Lung (tissue), 12 donors: Measurements from ENCODE around the gene SYT1. TPM values are rescaled to one million over a fixed set of nuclear protein-coding genes. Genes with fewer than 3 reads are reported as not detected.

Experiments
- ATAC-seq: fragments of 200-7000 bp; cut with Tn5 transposase; one replicate; pipeline ENCODE4 v1.9.1; 2020; ENCODE audit warnings: moderate number of reproducible peaks; ENCODE audit not compliant: insufficient read depth, low FRiP score
- DNase-seq, 3 donors: peaks; one replicate each; pipeline ENCODE4 v3.0.0-alpha.2; 2013 to 2017
- H3K27ac ChIP-seq, 2 donors: one replicate each; pipeline ENCODE4 v1.5.1; 2013; ENCODE audit warnings: mild to moderate bottlenecking in 2 of 2, moderate library complexity in 2 of 2, control low read depth in 1 of 2, inconsistent platforms in 1 of 2, low read depth in 1 of 2, low read length in 1 of 2
- H3K27me3 ChIP-seq, 3 donors: one replicate each; pipeline ENCODE4 v1.5.1; 2013; ENCODE audit warnings: low read length in 2 of 3; ENCODE audit not compliant: control insufficient read depth in 3 of 3, insufficient read depth in 3 of 3
- H3K36me3 ChIP-seq, 4 donors: one replicate each; pipeline ENCODE4 v1.5.1; 2013; ENCODE audit warnings: low read length in 4 of 4, mild to moderate bottlenecking in 1 of 4, moderate library complexity in 1 of 4; ENCODE audit not compliant: control insufficient read depth in 4 of 4, insufficient read depth in 4 of 4
- H3K4me1 ChIP-seq, 5 donors: one replicate each; pipeline ENCODE4 v1.5.1; 2013; ENCODE audit warnings: low read length in 5 of 5, mild to moderate bottlenecking in 2 of 5, moderate library complexity in 1 of 5; ENCODE audit not compliant: control insufficient read depth in 5 of 5, insufficient read depth in 5 of 5
- H3K4me3 ChIP-seq: one replicate; pipeline ENCODE4 v1.5.1; 2013; ENCODE audit warnings: mild to moderate bottlenecking, control low read depth, moderate library complexity
- H3K9ac ChIP-seq, 2 donors: one replicate each; pipeline ENCODE4 v1.5.1; 2013; ENCODE audit warnings: low read length in 2 of 2, control low read depth in 1 of 2; ENCODE audit not compliant: insufficient read depth in 1 of 2
- H3K9me3 ChIP-seq, 4 donors: one replicate each; pipeline ENCODE4 v1.5.1; 2013; ENCODE audit warnings: low read length in 3 of 4, mild to moderate bottlenecking in 1 of 4, moderate library complexity in 1 of 4; ENCODE audit not compliant: control insufficient read depth in 4 of 4, insufficient read depth in 3 of 4
- CTCF ChIP-seq: IDR thresholded peaks from 2 replicates; pipeline ENCODE4 v1.5.1; 2012; ENCODE audit warnings: mild to moderate bottlenecking; ENCODE audit errors: control extremely low read depth, extremely low read depth
- WGBS, 2 donors: extraction: QIAGEN DNeasy Blood & Tissue Kit; methylation state at CpG; one replicate each; pipeline ENCODE4 v1.1.7; 2013; 5-methylcytosine and 5-hydroxymethylcytosine counted together
- polyA plus RNA-seq, 2 donors: library from polyadenylated mRNA; stranded (reverse); fragments of 200-250 nt; gene quantifications; one replicate each; pipeline ENCODE4 v1.2.1, GENCODE V29; 2013
- total RNA-seq, 2 donors: library from RNA; depleted of rRNA in 1 of 2; stranded (reverse); fragments of >200 nt in 1 of 2; gene quantifications; one replicate each; pipeline ENCODE4 v1.2.1, GENCODE V29; 2014 to 2021
- donor health status: control.
- donor health status: control.
- donor health status: Bipolar disorder and iron deficiency.
- donor health status: healthy.
- donor health status: DM: yes; HTN: yes; CAD: no.

The SYT1 gene
- total and polyA plus RNA-seq, 4 donors: 0.05 to 3.2 (median 0.46) TPM

DNA sequence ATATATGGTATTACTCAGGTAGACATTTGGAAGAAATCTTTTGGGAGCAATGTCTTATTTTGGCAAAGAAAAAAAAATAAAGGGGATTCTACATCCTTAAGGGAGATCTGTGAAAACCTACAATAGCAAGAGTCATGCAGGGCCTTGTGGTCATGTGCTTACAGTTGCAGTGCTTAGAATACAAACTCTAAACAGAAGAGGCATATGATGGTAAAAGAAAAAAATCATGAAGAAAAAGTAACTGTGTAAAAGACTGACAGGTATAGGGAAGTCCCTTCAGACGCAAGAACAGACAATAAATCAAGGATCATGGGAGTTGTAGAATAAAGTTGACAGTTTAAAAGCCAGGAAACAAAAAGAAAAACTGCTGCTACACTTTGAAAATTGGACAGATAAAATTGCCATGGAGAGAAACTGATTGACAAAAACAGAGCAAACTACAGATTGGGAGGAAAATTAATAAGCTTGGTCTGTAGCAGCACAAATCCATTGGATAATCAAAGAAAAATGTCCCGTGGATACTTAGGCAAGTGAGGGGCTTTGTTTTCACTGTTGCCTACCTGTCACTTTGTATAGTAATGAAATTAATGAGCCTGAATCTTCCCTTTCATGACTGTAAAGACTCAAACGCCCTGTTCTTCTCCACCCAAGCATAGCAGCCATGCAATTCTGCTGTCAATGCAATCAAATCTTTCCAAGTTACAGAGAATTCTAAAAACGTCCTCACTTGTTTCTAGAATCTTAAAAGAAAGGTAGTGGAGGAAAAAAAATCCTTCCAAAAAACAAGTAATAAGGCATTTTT lies 402.0 kb downstream of the SYT1 start:
- H3K9me3 ChIP-seq: no peaks in the 10 kb centered on the region
- no peaks in the 10 kb centered on the region for H3K4me1 ChIP-seq
- no peak overlapping the region for H3K9ac ChIP-seq
- H3K36me3 ChIP-seq: no peaks in the 10 kb centered on the region
- H3K27ac ChIP-seq: no peak overlapping the region
- WGBS, 2 donors: 50 to 55% methylated on average over 4 of the region's 4 CpGs
- DNase-seq: no peak
- TF ChIP-seq CTCF: no peak
- no peaks in the 10 kb centered on the region for H3K27me3 ChIP-seq
- H3K4me3 ChIP-seq: no peak overlapping the region
- no peak for ATAC-seq

DNA sequence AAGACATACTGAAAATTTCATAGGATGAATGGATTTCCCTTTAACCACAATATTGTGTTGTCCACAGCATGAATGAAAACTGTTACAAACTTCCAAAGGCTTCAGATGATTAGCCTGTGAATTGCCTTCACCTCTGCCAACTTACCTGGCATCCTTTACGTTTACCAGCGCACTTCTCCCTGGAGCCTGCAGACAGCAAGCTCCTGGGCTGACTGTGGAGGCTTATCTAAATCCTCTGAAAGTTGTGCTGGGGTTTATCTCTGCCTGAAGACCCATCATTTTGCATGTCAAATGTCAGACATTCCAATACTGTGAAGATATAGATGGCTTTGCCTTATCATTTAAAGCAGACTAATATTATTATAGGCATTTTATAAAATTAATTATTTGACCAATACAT lies 403.0 kb downstream of the SYT1 start:
- Histone ChIP-seq H3K4me3 (no peak overlapping the region), H3K4me1 (no peaks in the 10 kb centered on the region), H3K9ac (no peak overlapping the region), H3K27me3 (no peaks in the 10 kb centered on the region), H3K36me3 (no peaks in the 10 kb centered on the region), H3K27ac (no peak overlapping the region), H3K9me3 (no peaks in the 10 kb centered on the region)
- WGBS, 2 donors: 80 to 83% methylated on average over 2 of the region's 2 CpGs
- DNase-seq (no peak), ATAC-seq (no peak)
- no peak for TF ChIP-seq CTCF

- no peak overlapping the region for H3K9ac ChIP-seq
- DNase-seq (no peak), ATAC-seq (no peak)
- H3K27me3 ChIP-seq: no peaks in the 10 kb centered on the region
- no peaks in the 10 kb centered on the region for H3K4me1 ChIP-seq
- H3K27ac ChIP-seq: no peak overlapping the region
- WGBS, 2 donors: 90 to 94% methylated on average over 4 of the region's 4 CpGs
- TF ChIP-seq CTCF: no peak
- no peaks in the 10 kb centered on the region for H3K36me3 ChIP-seq
- peaks cover 0 to 10% (median 1%) of the 10 kb centered on the region in 4 donors for H3K9me3 ChIP-seq
- no peak overlapping the region for H3K4me3 ChIP-seq
Measured at GRCh38 chr12:79274501-79275064, 410.0 kb downstream of the SYT1 start.
